Mucosa of rectum (tissue), 2 donors: ENCODE data around the gene GK2.

Experiments
- H3K27ac ChIP-seq, 2 donors: one replicate each; pipeline ENCODE4 v1.7.0; 2013; ENCODE audit warnings: inconsistent platforms in 2 of 2, low read depth in 2 of 2, low read length in 2 of 2
- H3K27me3 ChIP-seq, 2 donors: one replicate each; pipeline ENCODE4 v1.7.0; 2013; ENCODE audit warnings: low read length in 2 of 2; ENCODE audit not compliant: control insufficient read depth in 2 of 2, insufficient read depth in 2 of 2
- H3K36me3 ChIP-seq, 2 donors: one replicate each; pipeline ENCODE4 v1.7.0; 2013; ENCODE audit warnings: low read length in 2 of 2; ENCODE audit not compliant: control insufficient read depth in 2 of 2, insufficient read depth in 2 of 2
- H3K4me1 ChIP-seq, 2 donors: one replicate each; pipeline ENCODE4 v1.7.0; 2013; ENCODE audit warnings: low read length in 2 of 2, mild to moderate bottlenecking in 1 of 2; ENCODE audit not compliant: control insufficient read depth in 2 of 2, insufficient read depth in 2 of 2
- H3K4me3 ChIP-seq, 2 donors: one replicate each; pipeline ENCODE4 v1.7.0; 2013; ENCODE audit warnings: low read length in 2 of 2
- H3K9ac ChIP-seq, 2 donors: one replicate each; pipeline ENCODE4 v1.7.0; 2013; ENCODE audit warnings: low read length in 2 of 2, low read depth in 1 of 2, mild to moderate bottlenecking in 1 of 2
- H3K9me3 ChIP-seq, 2 donors: one replicate each; pipeline ENCODE4 v1.7.0; 2013; ENCODE audit warnings: low read length in 2 of 2; ENCODE audit not compliant: control insufficient read depth in 2 of 2
- donor health status: healthy.
- donor health status: Normal muscosa, but diverticular disease.

The GK2 gene

GRCh38 chr4:79426989-79427388 lies 19.0 kb upstream of the GK2 start:
- Histone ChIP-seq H3K27me3 (no peaks in the 10 kb centered on the region), H3K9me3 (no peaks in the 10 kb centered on the region), H3K4me3 (no peak overlapping the region), H3K27ac (no peak overlapping the region), H3K4me1 (no peaks in the 10 kb centered on the region), H3K36me3 (no peaks in the 10 kb centered on the region), H3K9ac (no peak overlapping the region)

- Histone ChIP-seq H3K9me3 (no peaks in the 10 kb centered on the region), H3K27me3 (no peaks in the 10 kb centered on the region), H3K4me1 (no peaks in the 10 kb centered on the region), H3K36me3 (no peaks in the 10 kb centered on the region), H3K27ac (no peak overlapping the region), H3K4me3 (no peak overlapping the region), H3K9ac (no peak overlapping the region)
These were observed 17.6 kb upstream of the GK2 start for GRCh38 chr4:79425586-79425985.

- Histone ChIP-seq H3K9ac (no peak overlapping the region), H3K27me3 (no peaks in the 10 kb centered on the region), H3K4me3 (no peak overlapping the region), H3K9me3 (no peaks in the 10 kb centered on the region), H3K27ac (no peak overlapping the region), H3K4me1 (no peaks in the 10 kb centered on the region), H3K36me3 (no peaks in the 10 kb centered on the region)
These were observed 13.5 kb upstream of the GK2 start for GRCh38 chr4:79421483-79421882.

- no peaks in the 10 kb centered on the region for H3K36me3 ChIP-seq
- H3K4me1 ChIP-seq = no peaks in the 10 kb centered on the region
- no peaks in the 10 kb centered on the region for H3K9me3 ChIP-seq
- no peak overlapping the region for H3K4me3 ChIP-seq
- no peak overlapping the region for H3K27ac ChIP-seq
- no peaks in the 10 kb centered on the region for H3K27me3 ChIP-seq
- no peak overlapping the region for H3K9ac ChIP-seq
These were observed 5.9 kb upstream of the GK2 start for GRCh38 chr4:79413886-79414285.

GRCh38 chr4:79413032-79413885 lies 5.2 kb upstream of the GK2 start:
- Histone ChIP-seq H3K9ac (no peak overlapping the region), H3K4me1 (no peaks in the 10 kb centered on the region), H3K27me3 (no peaks in the 10 kb centered on the region), H3K4me3 (no peak overlapping the region), H3K36me3 (no peaks in the 10 kb centered on the region), H3K9me3 (no peaks in the 10 kb centered on the region), H3K27ac (no peak overlapping the region)

DNA sequence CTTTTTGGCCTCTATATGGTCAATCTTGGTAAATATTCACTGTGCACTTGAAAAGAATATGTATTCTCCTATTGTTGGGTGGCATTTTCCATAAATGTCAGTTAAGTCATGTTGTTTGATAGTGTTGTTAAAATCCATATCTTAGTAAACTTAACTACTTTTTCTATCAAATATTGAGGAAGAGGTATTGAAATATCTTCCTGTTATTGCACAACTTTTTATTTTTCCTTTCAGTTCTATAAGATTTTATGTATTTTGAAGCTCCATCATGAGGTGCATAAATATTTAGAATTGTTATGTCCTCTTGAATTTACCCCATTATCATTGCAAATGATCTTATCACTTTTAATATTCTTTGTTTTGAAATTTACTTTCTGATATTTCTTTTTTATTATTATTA lies 3.4 kb downstream of the GK2 start:
- Histone ChIP-seq H3K4me3 (no peak overlapping the region), H3K36me3 (no peaks in the 10 kb centered on the region), H3K27ac (no peak overlapping the region), H3K4me1 (no peaks in the 10 kb centered on the region), H3K9me3 (no peaks in the 10 kb centered on the region), H3K9ac (no peak overlapping the region), H3K27me3 (no peaks in the 10 kb centered on the region)

DNA sequence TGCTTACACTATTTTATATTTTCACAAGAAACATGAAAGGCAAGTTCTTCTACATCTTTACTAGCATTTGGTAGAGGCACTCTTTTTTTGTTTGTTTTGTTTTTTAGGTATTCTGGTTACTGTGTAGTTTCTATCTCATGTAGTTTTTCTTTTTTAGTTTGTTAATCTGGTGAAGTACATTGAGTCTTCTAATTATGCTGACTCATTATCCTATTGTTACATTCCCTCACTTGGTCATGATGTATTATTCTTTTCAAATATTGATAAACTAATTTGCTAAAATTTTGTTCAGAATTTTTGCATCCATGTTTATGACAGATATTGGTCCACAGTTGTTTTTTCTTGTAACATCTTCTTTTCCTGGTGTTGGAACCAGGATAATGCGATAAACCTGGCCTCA lies 4.7 kb downstream of the GK2 start:
- H3K9ac ChIP-seq = no peak overlapping the region
- H3K4me3 ChIP-seq = no peak overlapping the region
- no peaks in the 10 kb centered on the region for H3K4me1 ChIP-seq
- H3K9me3 ChIP-seq = no peaks in the 10 kb centered on the region
- no peaks in the 10 kb centered on the region for H3K27me3 ChIP-seq
- no peak overlapping the region for H3K27ac ChIP-seq
- no peaks in the 10 kb centered on the region for H3K36me3 ChIP-seq

DNA sequence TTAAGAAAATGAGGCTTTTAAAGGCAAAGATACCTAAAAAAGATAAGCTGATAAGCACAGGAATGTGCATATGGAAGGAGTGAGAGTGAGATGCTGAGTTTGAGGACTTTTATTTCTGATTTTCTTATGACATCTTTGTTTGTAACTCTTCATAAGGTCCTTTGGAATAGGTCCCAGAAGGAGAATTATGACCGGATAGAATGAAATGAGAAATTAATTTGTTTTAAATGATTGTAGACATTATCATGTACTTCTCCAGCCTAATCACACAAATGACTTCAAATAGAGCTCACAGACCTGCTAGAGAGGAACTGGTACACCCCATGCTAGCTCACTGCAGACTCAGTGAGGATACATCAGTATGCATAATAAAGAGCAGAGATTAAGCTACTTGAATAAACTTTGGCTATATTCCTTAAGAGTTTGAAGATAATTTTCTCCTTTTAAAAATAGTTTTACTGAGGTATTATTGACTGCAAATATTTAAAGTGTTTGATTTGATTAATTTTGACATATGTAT lies 5.6 kb downstream of the GK2 start:
- no peak overlapping the region for H3K27ac ChIP-seq
- no peaks in the 10 kb centered on the region for H3K9me3 ChIP-seq
- no peaks in the 10 kb centered on the region for H3K27me3 ChIP-seq
- H3K36me3 ChIP-seq = no peaks in the 10 kb centered on the region
- no peaks in the 10 kb centered on the region for H3K4me1 ChIP-seq
- no peak overlapping the region for H3K9ac ChIP-seq
- H3K4me3 ChIP-seq = no peak overlapping the region

DNA sequence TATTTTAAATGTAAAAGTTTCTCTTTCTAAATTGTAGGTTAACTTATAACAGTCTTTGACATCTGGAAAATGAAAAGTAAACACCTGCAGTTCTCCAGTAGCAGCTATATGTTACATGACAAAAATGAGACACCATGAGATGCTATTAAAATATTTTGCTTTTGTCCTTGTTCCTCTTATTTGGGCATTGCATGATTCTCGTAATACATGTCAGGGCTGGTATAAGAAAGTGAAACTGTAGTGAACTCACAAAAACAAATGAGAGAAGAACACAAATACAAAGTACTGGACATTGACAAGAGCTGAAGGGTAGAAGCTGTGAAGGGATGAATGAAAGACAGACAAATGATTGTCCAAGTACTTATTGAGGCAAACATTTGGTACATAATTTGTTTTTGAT lies 9.0 kb downstream of the GK2 start:
- Histone ChIP-seq H3K4me1 (no peaks in the 10 kb centered on the region), H3K4me3 (no peak overlapping the region), H3K27me3 (no peaks in the 10 kb centered on the region), H3K27ac (no peak overlapping the region), H3K9me3 (no peaks in the 10 kb centered on the region), H3K36me3 (no peaks in the 10 kb centered on the region), H3K9ac (no peak overlapping the region)

DNA sequence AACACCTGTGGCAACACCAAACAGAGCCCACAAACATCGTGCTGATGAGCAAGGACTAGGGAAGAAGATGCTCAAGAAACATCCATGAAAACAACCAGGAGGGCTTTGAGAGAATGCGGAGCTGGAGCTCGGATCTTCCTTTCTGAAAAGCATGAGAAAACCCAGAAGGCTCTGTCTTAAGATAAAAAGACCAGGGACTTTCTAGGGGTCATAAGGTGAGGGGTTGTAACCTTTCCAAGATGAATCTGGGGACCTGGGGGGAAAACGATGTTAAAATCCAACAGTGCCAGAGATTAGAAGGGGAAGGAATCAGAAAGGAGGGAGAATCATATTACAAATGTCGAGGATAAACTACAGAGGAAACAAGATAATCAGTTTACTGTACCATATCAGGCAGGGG lies 10.1 kb downstream of the GK2 start:
- no peak overlapping the region for H3K4me3 ChIP-seq
- no peaks in the 10 kb centered on the region for H3K9me3 ChIP-seq
- H3K36me3 ChIP-seq = no peaks in the 10 kb centered on the region
- H3K9ac ChIP-seq = no peak overlapping the region
- H3K27me3 ChIP-seq = no peaks in the 10 kb centered on the region
- H3K4me1 ChIP-seq = no peaks in the 10 kb centered on the region
- no peak overlapping the region for H3K27ac ChIP-seq
